AG09309 (cell line): ENCODE measurements around the gene PCMTD2.

Source experiments
- DNase-seq: peaks from one replicate; pipeline ENCODE4 v3.0.0-alpha.2; 2010; ENCODE audit warnings: low read depth
- H3K4me3 ChIP-seq: 2 replicates; pipeline ENCODE4 v1.5.1; 2011; ENCODE audit warnings: mild to moderate bottlenecking, low read depth, low read length, moderate library complexity; ENCODE audit not compliant: control insufficient read depth
- CTCF ChIP-seq: IDR thresholded peaks from 2 replicates; pipeline ENCODE4 v1.5.1; 2011; ENCODE audit warnings: mild to moderate bottlenecking, low read depth, low read length, inconsistent platforms; ENCODE audit not compliant: insufficient read depth, control insufficient read depth; ENCODE audit errors: missing control alignments

PCMTD2 gene

GRCh38 chr20:64222851-64223525 is 32.6 kb upstream of the PCMTD2 start:
- no peak overlapping the region for H3K4me3 ChIP-seq
- TF ChIP-seq CTCF = no peak
- DNase-seq = no peak

DNA sequence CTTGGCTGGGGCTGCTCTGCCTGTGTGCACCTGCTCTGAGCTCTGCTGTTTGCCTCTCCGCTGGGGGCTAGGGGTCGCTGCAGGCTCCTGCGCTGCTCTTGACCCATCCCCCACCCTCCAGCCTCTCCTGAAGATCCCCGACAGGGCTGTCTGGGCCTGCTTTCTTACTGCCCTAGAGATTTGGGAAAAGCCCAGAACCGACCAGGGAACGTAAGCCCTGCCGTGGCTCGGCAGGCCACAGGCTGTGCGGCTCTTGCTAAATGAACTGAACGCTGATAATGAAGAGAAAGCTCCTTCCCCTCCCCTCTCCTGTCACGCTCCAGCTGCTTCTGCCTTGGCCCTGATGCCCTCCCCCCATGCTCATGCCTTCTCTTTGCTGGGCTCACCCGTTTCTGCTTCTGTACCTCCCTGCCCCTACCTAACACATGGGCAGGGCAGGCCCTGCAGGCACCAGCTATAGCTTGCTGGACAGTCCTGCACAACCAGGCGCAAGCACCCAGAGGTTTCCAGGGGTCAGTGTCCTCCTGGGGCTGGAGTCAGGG is 32.0 kb upstream of the PCMTD2 start:
- no peak overlapping the region for H3K4me3 ChIP-seq
- no peak for DNase-seq
- peak; percentile 25 for TF ChIP-seq CTCF

- peak; percentile 76 for DNase-seq
- TF ChIP-seq CTCF = no peak
- H3K4me3 ChIP-seq = no peak overlapping the region
Measured at GRCh38 chr20:64224351-64225170, 31.0 kb upstream of the PCMTD2 start.

DNA sequence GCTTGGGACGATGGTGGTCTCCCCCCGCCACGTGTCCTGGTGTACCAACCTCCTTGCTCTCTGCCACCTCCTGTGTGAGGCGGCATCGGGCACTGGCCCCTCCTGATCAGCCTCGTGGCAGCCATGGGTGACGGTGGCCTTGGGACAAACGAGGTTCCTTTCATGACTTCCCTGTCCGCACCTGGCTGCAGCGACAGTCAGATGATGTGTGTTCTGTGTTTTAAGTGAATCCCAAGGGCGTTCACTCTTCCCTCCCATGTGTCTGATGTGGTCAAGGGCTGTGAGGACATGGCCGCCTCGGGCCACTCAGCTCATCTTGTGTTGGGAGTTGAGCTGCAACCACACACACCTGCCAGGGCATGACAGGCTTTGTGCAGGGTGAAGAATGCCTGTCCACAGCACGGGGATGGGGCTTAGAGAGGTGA is 30.4 kb upstream of the PCMTD2 start:
- no peak for TF ChIP-seq CTCF
- no peak overlapping the region for H3K4me3 ChIP-seq
- DNase-seq = no peak

GRCh38 chr20:64225828-64226598 is 29.5 kb upstream of the PCMTD2 start:
- TF ChIP-seq CTCF = no peak
- no peak for DNase-seq
- no peak overlapping the region for H3K4me3 ChIP-seq
